ENCODE measurements around the gene SLC17A9.

GRCh38 chr20:62986257-62986800 lies 33.8 kb downstream of the SLC17A9 start:
- no peak for TF ChIP-seq YY1 (IDR thresholded peaks at IDR 0.05; ENCODE audit: insufficient read depth, insufficient read length)
- TF ChIP-seq ZNF274 (IDR thresholded peaks at IDR 0.05; ENCODE audit: low read depth, low read length), result no peak
- TF ChIP-seq SUZ12 (IDR thresholded peaks at IDR 0.05; ENCODE audit: extremely low read depth, insufficient read depth, insufficient read length), result no peak

Measured in NT2/D1 (cell line).